Panc1 (cell line): ENCODE results near the gene RFC2. TPM values are rescaled to one million over a fixed set of nuclear protein-coding genes. Genes with fewer than 3 reads are reported as not detected.
A peak's percentile ranks its signal among the peaks of the same experiment; 100 is the strongest.

Experiments
- ATAC-seq: fragments of 200-7000 bp; cut with Tn5 transposase; 2 replicates; pipeline ENCODE4 v1.9.1; 2020; ENCODE audit warnings: mild to moderate bottlenecking, moderate library complexity
- BruUV-seq: library from RNA; stranded (reverse); fragments of 400-500 nt; replicated peaks from 2 replicates; lab custom pipeline; 2021; lab: Mats Ljungman, UMichigan
- CTCF ChIA-PET: fragments of 300-600 bp; sonication (Branson Sonifier 250); formaldehyde crosslinking; loops from one replicate; lab custom pipeline; 2022; ENCODE audit warnings: antibody characterized with exemption; lab: Charles Lee
- POLR2A ChIA-PET: fragments of 300-600 bp; sonication (Branson Sonifier 250); formaldehyde crosslinking; loops from one replicate; lab custom pipeline; 2022; ENCODE audit warnings: antibody characterized with exemption; lab: Charles Lee
- DNase-seq: peaks from one replicate; pipeline ENCODE4 v3.0.0-alpha.2; 2010; ENCODE audit warnings: low read depth, low spot score
- H3K27ac ChIP-seq: 2 replicates; pipeline ENCODE4 v1.5.1; 2011; ENCODE audit warnings: mild to moderate bottlenecking, low read length, inconsistent platforms
- H3K27me3 ChIP-seq: fragments of 200-500 bp; sonication (Bioruptor generic); 2 replicates; pipeline ENCODE4 v1.6.0; 2014; ENCODE audit warnings: low read length, inconsistent platforms; ENCODE audit not compliant: control insufficient read depth, insufficient read depth
- H3K36me3 ChIP-seq: fragments of 200-500 bp; sonication (Bioruptor generic); 2 replicates; pipeline ENCODE4 v1.5.1; 2014; ENCODE audit warnings: inconsistent platforms, mild to moderate bottlenecking, low read length, moderate library complexity; ENCODE audit not compliant: control insufficient read depth, insufficient read depth
- H3K4me1 ChIP-seq: 2 replicates; pipeline ENCODE4 v1.5.1; 2011; ENCODE audit warnings: inconsistent platforms, mild to moderate bottlenecking, low read length, moderate library complexity; ENCODE audit not compliant: control insufficient read depth, insufficient read depth
- H3K4me3 ChIP-seq, 2 experiments: 2 replicates each; pipeline ENCODE4 v1.5.1; 2011 to 2012; ENCODE audit warnings: low read depth in 2 of 2, low read length in 2 of 2, mild to moderate bottlenecking in 2 of 2, inconsistent platforms in 1 of 2, moderate library complexity in 1 of 2
- H3K9me3 ChIP-seq: fragments of 200-500 bp; sonication (Bioruptor generic); 2 replicates; pipeline ENCODE4 v1.5.1; 2014; ENCODE audit warnings: low read depth, mild to moderate bottlenecking, inconsistent platforms, low read length, moderate library complexity; ENCODE audit not compliant: control insufficient read depth, insufficient read depth
- POLR2AphosphoS5 ChIP-seq: IDR thresholded peaks from 2 replicates; pipeline ENCODE4 v1.6.1; 2012; ENCODE audit warnings: mild to moderate bottlenecking, low read depth, low read length, moderate library complexity
- REST ChIP-seq, 2 experiments: IDR thresholded peaks; 2 replicates each; pipeline ENCODE4 v1.6.1; 2011 to 2012; ENCODE audit warnings: low read depth in 2 of 2, control low read depth in 1 of 2, low read length in 1 of 2, mild to moderate bottlenecking in 1 of 2, moderate library complexity in 1 of 2; ENCODE audit not compliant: insufficient read depth in 1 of 2
- SIN3A ChIP-seq: IDR thresholded peaks from 2 replicates; pipeline ENCODE4 v1.6.1; 2012; ENCODE audit warnings: low read depth, mild to moderate bottlenecking, low read length, moderate library complexity, borderline replicate concordance; ENCODE audit not compliant: insufficient read depth
- TCF7L2 ChIP-seq: IDR thresholded peaks from 2 replicates; pipeline ENCODE4 v1.6.1; 2011; ENCODE audit warnings: mild to moderate bottlenecking, low read depth, low read length, inconsistent platforms
- in situ Hi-C: cut with HindIII; loops from 2 replicates; pipeline ENCODE4 v1.10.0; 2016; ENCODE audit warnings: low sequenced_read_pairs, low pct_unique_long_range_greater_than_20kb
- intact Hi-C: fragments of 100-400 bp; cut with micrococcal nuclease; formaldehyde crosslinking; loops from one replicate; pipeline ENCODE4 v1.10.0; 2022; ENCODE audit not compliant: unreplicated experiment
- total RNA-seq: library from RNA; stranded (reverse); gene quantifications from one replicate; pipeline ENCODE4 v1.2.1, GENCODE V29; 2021; ENCODE audit not compliant: unreplicated experiment
- TF ChIP-seq, protein P1 (sequence below): fragments of 450-650 bp; IDR thresholded peaks from 2 replicates; pipeline ENCODE4 v1.5.1; 2017; ENCODE audit warnings: mild to moderate bottlenecking

Gene RFC2
- total RNA-seq, 1 experiment from 2014 or later = 56.2 TPM

- no peak for TF ChIP-seq TCF7L2
- TF ChIP-seq POLR2AphosphoS5 = no peak
- no peak for TF ChIP-seq REST (IDR thresholded peaks at IDR 0.05; ENCODE audit: insufficient read depth in 1 of 2, low read depth in 2 of 2, low read length in 1 of 2)
- no peak for TF ChIP-seq SIN3A
- TF ChIP-seq, protein P1, sequence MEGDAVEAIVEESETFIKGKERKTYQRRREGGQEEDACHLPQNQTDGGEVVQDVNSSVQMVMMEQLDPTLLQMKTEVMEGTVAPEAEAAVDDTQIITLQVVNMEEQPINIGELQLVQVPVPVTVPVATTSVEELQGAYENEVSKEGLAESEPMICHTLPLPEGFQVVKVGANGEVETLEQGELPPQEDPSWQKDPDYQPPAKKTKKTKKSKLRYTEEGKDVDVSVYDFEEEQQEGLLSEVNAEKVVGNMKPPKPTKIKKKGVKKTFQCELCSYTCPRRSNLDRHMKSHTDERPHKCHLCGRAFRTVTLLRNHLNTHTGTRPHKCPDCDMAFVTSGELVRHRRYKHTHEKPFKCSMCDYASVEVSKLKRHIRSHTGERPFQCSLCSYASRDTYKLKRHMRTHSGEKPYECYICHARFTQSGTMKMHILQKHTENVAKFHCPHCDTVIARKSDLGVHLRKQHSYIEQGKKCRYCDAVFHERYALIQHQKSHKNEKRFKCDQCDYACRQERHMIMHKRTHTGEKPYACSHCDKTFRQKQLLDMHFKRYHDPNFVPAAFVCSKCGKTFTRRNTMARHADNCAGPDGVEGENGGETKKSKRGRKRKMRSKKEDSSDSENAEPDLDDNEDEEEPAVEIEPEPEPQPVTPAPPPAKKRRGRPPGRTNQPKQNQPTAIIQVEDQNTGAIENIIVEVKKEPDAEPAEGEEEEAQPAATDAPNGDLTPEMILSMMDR = no peak
These were observed 63.9 kb downstream of the RFC2 start for GRCh38 chr7:74190259-74190658.

DNA sequence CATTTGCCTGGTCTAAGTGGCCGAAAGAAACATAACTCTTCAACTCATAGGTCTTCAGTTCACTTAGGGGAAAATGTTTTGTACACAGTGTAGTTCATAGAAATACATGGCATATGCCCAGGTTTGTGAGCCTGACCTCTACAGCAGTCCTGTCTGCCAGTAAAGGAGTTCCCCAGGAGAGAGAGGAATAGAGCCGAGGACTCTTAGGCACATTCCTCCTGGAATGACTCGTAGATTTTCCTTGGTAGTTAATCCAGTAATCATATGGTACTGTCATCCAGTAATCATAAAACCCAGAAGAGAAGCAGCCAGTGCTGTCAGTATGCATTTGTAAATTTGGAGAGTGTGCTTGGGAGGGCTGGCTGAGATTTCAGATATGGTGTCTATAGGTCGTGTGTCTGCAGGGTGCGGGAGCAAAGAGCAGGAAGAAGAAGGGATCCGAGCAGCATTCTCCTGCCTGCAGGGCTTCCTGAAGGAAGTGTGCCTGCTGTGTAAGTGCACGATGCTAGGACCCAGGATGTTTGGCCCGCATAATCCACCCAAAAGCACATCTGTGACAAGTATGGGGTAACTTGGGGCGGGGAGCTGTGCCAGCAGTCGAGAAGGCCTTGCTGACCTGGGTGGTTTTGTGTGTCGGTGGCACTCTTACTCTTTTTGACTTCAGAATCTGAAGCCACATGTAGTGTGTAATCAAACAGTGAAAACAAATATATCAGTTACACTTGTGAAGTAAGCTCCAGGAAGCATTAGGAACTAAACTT is 66.1 kb downstream of the RFC2 start:
- Histone ChIP-seq H3K4me3 (no peak overlapping the region), H3K27ac (no peak overlapping the region), H3K9me3 (no peaks in the 10 kb centered on the region), H3K27me3 (no peaks in the 10 kb centered on the region), H3K4me1 (peaks cover 16% of the 10 kb centered on the region), H3K36me3 (peaks cover 25% of the 10 kb centered on the region)
- in situ Hi-C loops (no loop called here), intact Hi-C loops (loop anchor here (5.0 kb wide), 1 partner anchor 321 kb away; no protein-coding TSS in a partner anchor)
- ChIA-PET POLR2A (no interaction called here), CTCF (interaction anchor here (0.5 to 0.6 kb wide), 2 partner anchors 13 to 121 kb away, joined by 9 to 10 read pairs; no protein-coding TSS in a partner anchor)
- BruUV-seq = no TSS peak
- no peak for DNase-seq
- peak; percentile 39; the same call in 1 of the 2 replicates for ATAC-seq
- TF ChIP-seq REST (IDR thresholded peaks at IDR 0.05; ENCODE audit: insufficient read depth in 1 of 2, low read depth in 2 of 2, low read length in 1 of 2) = no peak
- no peak for TF ChIP-seq TCF7L2
- no peak for TF ChIP-seq SIN3A
- TF ChIP-seq POLR2AphosphoS5 = no peak
- TF ChIP-seq, protein P1 = no peak

More at GRCh38 chr7:74190259-74190658, 63.9 kb downstream of the RFC2 start:
- in situ Hi-C loops = no loop called here
- no peak overlapping the region for H3K27ac ChIP-seq
- peaks cover 4% of the 10 kb centered on the region; the same call in 1 of the 2 replicates for H3K4me1 ChIP-seq
- H3K4me3 ChIP-seq = no peak overlapping the region
- POLR2A ChIA-PET = no interaction called here
- CTCF ChIA-PET = no interaction called here
- ATAC-seq (no peak), DNase-seq (no peak)
- BruUV-seq = no TSS peak
- H3K9me3 ChIP-seq = no peaks in the 10 kb centered on the region
- H3K36me3 ChIP-seq = peaks cover 42% of the 10 kb centered on the region
- H3K27me3 ChIP-seq = no peaks in the 10 kb centered on the region
- intact Hi-C loops = no loop called here
